PFSK-1 (cell line): ENCODE results near the gene FAM3C.

Experiments used
- FOXP2 ChIP-seq: optimal IDR thresholded peaks from 2 replicates; pipeline ENCODE3; 2011; ENCODE audit warnings: borderline replicate concordance, control low read depth, inconsistent platforms; ENCODE audit not compliant: insufficient read depth; ENCODE audit errors: extremely low read length, extremely low read depth
- POLR2AphosphoS5 ChIP-seq: IDR thresholded peaks from 2 replicates; pipeline ENCODE4 v1.6.1; 2012; ENCODE audit warnings: low read depth, mild to moderate bottlenecking, control low read depth, low read length, moderate library complexity
- REST ChIP-seq, 2 experiments: IDR thresholded peaks; 2 replicates each; pipeline versions ENCODE4 v1.6.1 to v1.8.0; 2011 to 2012; ENCODE audit warnings: low read depth in 2 of 2, low read length in 2 of 2, control low read depth in 1 of 2, inconsistent platforms in 1 of 2, mild to moderate bottlenecking in 1 of 2, moderate library complexity in 1 of 2; ENCODE audit not compliant: insufficient read depth in 1 of 2
- SIN3A ChIP-seq: IDR thresholded peaks from 2 replicates; pipeline ENCODE4 v1.6.1; 2012; ENCODE audit warnings: mild to moderate bottlenecking, low read length, moderate library complexity, borderline replicate concordance; ENCODE audit not compliant: insufficient read depth
- TAF1 ChIP-seq: IDR thresholded peaks from 2 replicates; pipeline ENCODE4 v1.6.1; 2012; ENCODE audit warnings: low read length, control low read depth, borderline replicate concordance; ENCODE audit not compliant: insufficient read depth

FAM3C gene

GRCh38 chr7:121395494-121395960 is 581 bp downstream of the FAM3C start:
- TF ChIP-seq FOXP2 = no peak
- no peak for TF ChIP-seq SIN3A
- TF ChIP-seq POLR2AphosphoS5 = no peak
- TF ChIP-seq REST (IDR thresholded peaks at IDR 0.05; ENCODE audit: insufficient read depth in 1 of 2, low read depth in 2 of 2, low read length in 2 of 2) = no peak
- TF ChIP-seq TAF1 = no peak

- no peak for TF ChIP-seq REST (IDR thresholded peaks at IDR 0.05; ENCODE audit: insufficient read depth in 1 of 2, low read depth in 2 of 2, low read length in 2 of 2)
- no peak for TF ChIP-seq FOXP2
- TF ChIP-seq SIN3A = no peak
- TF ChIP-seq TAF1 = no peak
- TF ChIP-seq POLR2AphosphoS5 = no peak
These were observed 1.4 kb downstream of the FAM3C start for GRCh38 chr7:121394709-121395140.

- TF ChIP-seq SIN3A = no peak
- no peak for TF ChIP-seq REST (IDR thresholded peaks at IDR 0.05; ENCODE audit: insufficient read depth in 1 of 2, low read depth in 2 of 2, low read length in 2 of 2)
- no peak for TF ChIP-seq POLR2AphosphoS5
- no peak for TF ChIP-seq TAF1
- TF ChIP-seq FOXP2 = no peak
These were observed 3.1 kb downstream of the FAM3C start for GRCh38 chr7:121393005-121393366.

GRCh38 chr7:121392277-121393004 is 3.7 kb downstream of the FAM3C start:
- TF ChIP-seq TAF1 (no peak), POLR2AphosphoS5 (no peak), FOXP2 (no peak), SIN3A (no peak), REST (IDR thresholded peaks at IDR 0.05; ENCODE audit: insufficient read depth in 1 of 2, low read depth in 2 of 2, low read length in 2 of 2) (no peak)
